Ishikawa (cell line): ENCODE data around the gene TMEM117.

ENCODE experiments used
- RAD21 ChIP-seq: IDR thresholded peaks from 2 replicates; pipeline ENCODE4 v1.6.1; 2012; ENCODE audit warnings: low read depth
- TAF1 ChIP-seq: IDR thresholded peaks from 2 replicates; pipeline ENCODE4 v1.6.1; 2012; ENCODE audit warnings: low read depth, mild to moderate bottlenecking
- TF ChIP-seq, protein P1 (sequence below): IDR thresholded peaks from 2 replicates; pipeline ENCODE4 v1.6.1; 2012; ENCODE audit warnings: low read depth, mild to moderate bottlenecking
- TF ChIP-seq, protein P2 (sequence below): IDR thresholded peaks from 2 replicates; pipeline ENCODE4 v1.6.1; 2012

DNA sequence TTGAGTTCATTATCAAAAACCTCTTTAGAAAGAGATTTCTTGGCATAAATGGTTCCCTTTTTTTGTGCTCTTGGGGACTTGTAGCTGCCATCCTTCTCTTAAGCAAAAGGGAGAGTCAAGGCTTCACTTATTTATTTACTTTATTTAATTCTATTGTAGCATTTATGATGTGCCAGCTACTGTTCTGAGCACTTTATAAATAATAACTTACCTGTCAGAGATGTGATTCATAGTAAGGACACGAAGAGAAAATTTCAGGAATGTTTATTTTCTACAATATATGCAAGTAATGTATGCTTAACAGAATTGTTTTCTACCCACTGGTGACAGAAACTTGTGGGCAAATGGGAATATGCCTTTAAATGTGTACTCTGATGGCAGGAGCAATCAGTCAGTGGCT, 33.3 kb downstream of the TMEM117 start:
- TF ChIP-seq RAD21 (no peak), TAF1 (no peak)
- TF ChIP-seq, protein P1, sequence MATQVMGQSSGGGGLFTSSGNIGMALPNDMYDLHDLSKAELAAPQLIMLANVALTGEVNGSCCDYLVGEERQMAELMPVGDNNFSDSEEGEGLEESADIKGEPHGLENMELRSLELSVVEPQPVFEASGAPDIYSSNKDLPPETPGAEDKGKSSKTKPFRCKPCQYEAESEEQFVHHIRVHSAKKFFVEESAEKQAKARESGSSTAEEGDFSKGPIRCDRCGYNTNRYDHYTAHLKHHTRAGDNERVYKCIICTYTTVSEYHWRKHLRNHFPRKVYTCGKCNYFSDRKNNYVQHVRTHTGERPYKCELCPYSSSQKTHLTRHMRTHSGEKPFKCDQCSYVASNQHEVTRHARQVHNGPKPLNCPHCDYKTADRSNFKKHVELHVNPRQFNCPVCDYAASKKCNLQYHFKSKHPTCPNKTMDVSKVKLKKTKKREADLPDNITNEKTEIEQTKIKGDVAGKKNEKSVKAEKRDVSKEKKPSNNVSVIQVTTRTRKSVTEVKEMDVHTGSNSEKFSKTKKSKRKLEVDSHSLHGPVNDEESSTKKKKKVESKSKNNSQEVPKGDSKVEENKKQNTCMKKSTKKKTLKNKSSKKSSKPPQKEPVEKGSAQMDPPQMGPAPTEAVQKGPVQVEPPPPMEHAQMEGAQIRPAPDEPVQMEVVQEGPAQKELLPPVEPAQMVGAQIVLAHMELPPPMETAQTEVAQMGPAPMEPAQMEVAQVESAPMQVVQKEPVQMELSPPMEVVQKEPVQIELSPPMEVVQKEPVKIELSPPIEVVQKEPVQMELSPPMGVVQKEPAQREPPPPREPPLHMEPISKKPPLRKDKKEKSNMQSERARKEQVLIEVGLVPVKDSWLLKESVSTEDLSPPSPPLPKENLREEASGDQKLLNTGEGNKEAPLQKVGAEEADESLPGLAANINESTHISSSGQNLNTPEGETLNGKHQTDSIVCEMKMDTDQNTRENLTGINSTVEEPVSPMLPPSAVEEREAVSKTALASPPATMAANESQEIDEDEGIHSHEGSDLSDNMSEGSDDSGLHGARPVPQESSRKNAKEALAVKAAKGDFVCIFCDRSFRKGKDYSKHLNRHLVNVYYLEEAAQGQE: no peak
- TF ChIP-seq, protein P2, sequence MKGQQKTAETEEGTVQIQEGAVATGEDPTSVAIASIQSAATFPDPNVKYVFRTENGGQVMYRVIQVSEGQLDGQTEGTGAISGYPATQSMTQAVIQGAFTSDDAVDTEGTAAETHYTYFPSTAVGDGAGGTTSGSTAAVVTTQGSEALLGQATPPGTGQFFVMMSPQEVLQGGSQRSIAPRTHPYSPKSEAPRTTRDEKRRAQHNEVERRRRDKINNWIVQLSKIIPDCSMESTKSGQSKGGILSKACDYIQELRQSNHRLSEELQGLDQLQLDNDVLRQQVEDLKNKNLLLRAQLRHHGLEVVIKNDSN: no peak
